NCI-H2081 treated with DMSO at 0.1 percent for 48 hours (cell line): ENCODE measurements around the gene MST1R.

Source experiments
- DNase-seq: peaks from one replicate; lab custom pipeline; 2025; lab: John Stamatoyannopoulos, UW

The MST1R gene

GRCh38 chr3:49839193-49839809 lies 64.4 kb downstream of the MST1R start:
- DNase-seq, result no peak
